Measurements from ENCODE around the gene PCGF1. TPM values are rescaled to one million over a fixed set of nuclear protein-coding genes. Genes with fewer than 3 reads are reported as not detected.
"Not testable (repeated sequence)": the region's sequence is repeated elsewhere in the genome, so short reads cannot be mapped to it uniquely, and the experiment has no call there.

Gene PCGF1
- polyA plus RNA-seq, 1 experiment = 30.6 TPM

- no peak overlapping the region for H3K4me3 ChIP-seq (ENCODE audit: low read depth, low read length)
- H3K36me3 ChIP-seq (ENCODE audit: control insufficient read depth, insufficient read depth, low read length) = peaks cover 27% of the 10 kb centered on the region
- no peak for TF ChIP-seq CTCF (IDR thresholded peaks at IDR 0.05; ENCODE audit: insufficient read depth, low read depth, low read length)
- CTCF ChIA-PET = interaction anchor here (1.3 to 1.9 kb wide), 2 partner anchors 9 to 37 kb away, joined by 3 to 5 read pairs; partner anchors contain the start of genes AUP1, CCDC142 and TTC31
- POLR2A ChIA-PET = no interaction called here
- no peak for DNase-seq (ENCODE audit: low read depth)
- no peaks in the 10 kb centered on the region for H3K27me3 ChIP-seq (ENCODE audit: control insufficient read depth, insufficient read depth, low read length)
Observed at GRCh38 chr2:74491648-74492544, 15.6 kb downstream of the PCGF1 start.

- ChIA-PET CTCF (no interaction called here), POLR2A (no interaction called here)
- Histone ChIP-seq H3K27me3 (ENCODE audit: control insufficient read depth, insufficient read depth, low read length) (no peaks in the 10 kb centered on the region), H3K36me3 (ENCODE audit: control insufficient read depth, insufficient read depth, low read length) (peaks cover 29% of the 10 kb centered on the region), H3K4me3 (ENCODE audit: low read depth, low read length) (no peak overlapping the region)
- no peak for TF ChIP-seq CTCF (IDR thresholded peaks at IDR 0.05; ENCODE audit: insufficient read depth, low read depth, low read length)
- DNase-seq (ENCODE audit: low read depth) = no peak
Observed at GRCh38 chr2:74489906-74490305, 17.6 kb downstream of the PCGF1 start.

- TF ChIP-seq CTCF (IDR thresholded peaks at IDR 0.05; ENCODE audit: insufficient read depth, low read depth, low read length) = no peak
- Histone ChIP-seq H3K36me3 (ENCODE audit: control insufficient read depth, insufficient read depth, low read length) (peaks cover 29% of the 10 kb centered on the region), H3K4me3 (ENCODE audit: low read depth, low read length) (no peak overlapping the region), H3K27me3 (ENCODE audit: control insufficient read depth, insufficient read depth, low read length) (no peaks in the 10 kb centered on the region)
- ChIA-PET CTCF (interaction anchor here (0.7 to 1.0 kb wide), 3 partner anchors 12 to 88 kb away, joined by 3 to 4 read pairs (median 4); no protein-coding TSS in a partner anchor), POLR2A (no interaction called here)
- no peak for DNase-seq (ENCODE audit: low read depth)
Observed at GRCh38 chr2:74488643-74489481, 18.6 kb downstream of the PCGF1 start.

- H3K4me3 ChIP-seq (ENCODE audit: low read depth, low read length) = no peak overlapping the region
- POLR2A ChIA-PET = no interaction called here
- DNase-seq (ENCODE audit: low read depth) = no peak
- H3K27me3 ChIP-seq (ENCODE audit: control insufficient read depth, insufficient read depth, low read length) = no peaks in the 10 kb centered on the region
- no peak for TF ChIP-seq CTCF (IDR thresholded peaks at IDR 0.05; ENCODE audit: insufficient read depth, low read depth, low read length)
- CTCF ChIA-PET = interaction anchor here (8.1 kb wide), 1 partner anchor 101 kb away, joined by 149 read pairs; no protein-coding TSS in a partner anchor
- H3K36me3 ChIP-seq (ENCODE audit: control insufficient read depth, insufficient read depth, low read length) = peaks cover 11% of the 10 kb centered on the region
Observed at GRCh38 chr2:74486141-74486540, 21.4 kb downstream of the PCGF1 start.

GRCh38 chr2:74483675-74484164 is 23.8 kb downstream of the PCGF1 start:
- CTCF ChIA-PET = interaction anchor here (1.1 to 8.1 kb wide), 13 partner anchors 10 to 148 kb away, joined by 3 to 149 read pairs (median 10); partner anchors contain the start of genes INO80B and LBX2
- H3K36me3 ChIP-seq (ENCODE audit: control insufficient read depth, insufficient read depth, low read length); POLR2A ChIA-PET: not testable (repeated sequence)

More at GRCh38 chr2:74483675-74484164, 23.8 kb downstream of the PCGF1 start:
- not testable (repeated sequence) for DNase-seq (ENCODE audit: low read depth); H3K27me3 ChIP-seq (ENCODE audit: control insufficient read depth, insufficient read depth, low read length)
- peak overlapping the region; percentile 91 for H3K4me3 ChIP-seq (ENCODE audit: low read depth, low read length)

All from BJ (cell line).